HCT116 (cell line): Measurements from ENCODE around the gene MRPL20. TPM values are rescaled to one million over a fixed set of nuclear protein-coding genes. Genes with fewer than 3 reads are reported as not detected.
A peak's percentile ranks its signal among the peaks of the same experiment; 100 is the strongest.

Source experiments
- ATAC-seq: fragments of 200-7000 bp; cut with Tn5 transposase; 2 replicates; pipeline ENCODE4 v1.9.1; 2020; ENCODE audit warnings: mild to moderate bottlenecking, moderate library complexity
- BruUV-seq: library from RNA; stranded (reverse); fragments of 400-500 nt; replicated peaks from 2 replicates; lab custom pipeline; 2021; lab: Mats Ljungman, UMichigan
- CTCF ChIA-PET: fragments of 300-600 bp; sonication (Branson Sonifier 250); formaldehyde crosslinking; loops from one replicate; lab custom pipeline; 2021; ENCODE audit warnings: antibody characterized with exemption; lab: Charles Lee
- POLR2A ChIA-PET: fragments of 300-600, 350-600 bp; sonication (Branson Sonifier 250); formaldehyde crosslinking; loops from one replicate; lab custom pipeline; 2021; ENCODE audit warnings: antibody characterized with exemption; lab: Charles Lee
- RAD21 ChIA-PET, 2 experiments: fragments of 300-600 bp; sonication (Branson Sonifier 250); formaldehyde crosslinking; loops; one replicate each; lab custom pipeline; 2023; ENCODE audit warnings: low total read pairs in 2 of 2; ENCODE audit not compliant: uncharacterized antibody in 2 of 2, unreplicated experiment in 2 of 2, low non-redundant PET in 1 of 2; lab: Charles Lee
- DNase-seq: peaks from one replicate; pipeline ENCODE4 v3.0.0-alpha.2; 2010; ENCODE audit warnings: low read depth, low spot score
- H2AFZ ChIP-seq: fragments of 200-600 bp; shearing (Covaris generic), sonication (generic); 2 replicates; pipeline ENCODE4 v1.6.1; 2017; ENCODE audit warnings: low read depth, mixed run types, mixed read lengths, antibody characterized with exemption, low read length; ENCODE audit not compliant: poor library complexity, severe bottlenecking
- H3K27ac ChIP-seq: 2 replicates; pipeline ENCODE4 v1.5.1; 2012; ENCODE audit warnings: low read depth, low read length
- H3K27me3 ChIP-seq: fragments of 200-600 bp; sonication (generic); 2 replicates; pipeline ENCODE4 v1.6.1; 2016; ENCODE audit warnings: mixed run types, low read length, mixed read lengths; ENCODE audit not compliant: insufficient read depth
- H3K36me3 ChIP-seq, 2 experiments: fragments of 200-500 bp in 1 of 2; fragments of 200-600 bp in 1 of 2; sonication (Bioruptor generic) in 1 of 2; sonication (generic) in 1 of 2; 2 replicates each; pipeline versions ENCODE4 v1.5.1 to v1.6.1; 2014 to 2016; ENCODE audit warnings: low read length in 2 of 2, inconsistent platforms in 1 of 2, mixed read lengths in 1 of 2, mixed run types in 1 of 2; ENCODE audit not compliant: insufficient read depth in 2 of 2, control insufficient read depth in 1 of 2
- H3K4me1 ChIP-seq, 2 experiments: fragments of 200-600 bp in 1 of 2; sonication (generic) in 1 of 2; 2 replicates each; pipeline versions ENCODE4 v1.5.1 to v1.6.1; 2012 to 2017; ENCODE audit warnings: low read length in 2 of 2, inconsistent platforms in 1 of 2, mild to moderate bottlenecking in 1 of 2, mixed read lengths in 1 of 2, mixed run types in 1 of 2, moderate library complexity in 1 of 2; ENCODE audit not compliant: insufficient read depth in 2 of 2, control insufficient read depth in 1 of 2
- H3K4me2 ChIP-seq: fragments of 200-600 bp; sonication (generic); 2 replicates; pipeline ENCODE4 v1.6.1; 2017; ENCODE audit warnings: mixed run types, low read length, mixed read lengths
- H3K4me3 ChIP-seq, 2 experiments: fragments of 200-600 bp in 1 of 2; sonication (generic) in 1 of 2; replicated peaks in 1 of 2; 2 replicates each; pipeline ENCODE4 v1.5.1; 2011 to 2016; ENCODE audit warnings: low read length in 2 of 2, control low read depth in 1 of 2, low read depth in 1 of 2, mild to moderate bottlenecking in 1 of 2, mixed read lengths in 1 of 2, mixed run types in 1 of 2
- H3K79me2 ChIP-seq: fragments of 200-600 bp; sonication (generic); 2 replicates; pipeline ENCODE4 v1.6.1; 2017; ENCODE audit warnings: mild to moderate bottlenecking, mixed run types, low read length, moderate library complexity, mixed read lengths; ENCODE audit not compliant: insufficient read depth
- H3K9ac ChIP-seq: fragments of 200-600 bp; sonication (generic); 2 replicates; pipeline ENCODE4 v1.6.1; 2016; ENCODE audit warnings: low read length, mixed read lengths
- H3K9me2 ChIP-seq: fragments of 200-600 bp; sonication (generic), shearing (Covaris generic); 2 replicates; pipeline ENCODE4 v1.6.1; 2017; ENCODE audit warnings: mixed run types, mild to moderate bottlenecking, moderate library complexity; ENCODE audit not compliant: insufficient read depth
- H3K9me3 ChIP-seq, 2 experiments: fragments of 200-500 bp in 1 of 2; fragments of 200-600 bp in 1 of 2; sonication (Bioruptor generic) in 1 of 2; sonication (generic) in 1 of 2; 2 replicates each; pipeline ENCODE4 v1.6.1; 2014 to 2017; ENCODE audit warnings: low read length in 2 of 2, mixed read lengths in 2 of 2, inconsistent platforms in 1 of 2, low read depth in 1 of 2, mild to moderate bottlenecking in 1 of 2, mixed run types in 1 of 2, moderate library complexity in 1 of 2; ENCODE audit not compliant: control insufficient read depth in 1 of 2, insufficient read depth in 1 of 2
- H4K20me1 ChIP-seq: fragments of 200-600 bp; sonication (generic), shearing (Covaris generic); 2 replicates; pipeline ENCODE4 v1.6.1; 2017; ENCODE audit warnings: mixed run types, mild to moderate bottlenecking, moderate library complexity; ENCODE audit not compliant: insufficient read depth
- CEBPB ChIP-seq: IDR thresholded peaks from 2 replicates; pipeline ENCODE4 v1.6.1; 2012; ENCODE audit warnings: low read depth
- CTCF ChIP-seq, 3 experiments: fragments of 200-600 bp in 1 of 3; sonication (generic) in 1 of 3; IDR thresholded peaks in 2 of 3; conservative IDR thresholded peaks in 1 of 3; 2 replicates each; pipeline ENCODE4 v1.5.1; 2012 to 2017; ENCODE audit warnings: low read depth in 2 of 3, low read length in 2 of 3, antibody characterized with exemption in 1 of 3, borderline replicate concordance in 1 of 3, control low read depth in 1 of 3, mild to moderate bottlenecking in 1 of 3, mixed read lengths in 1 of 3, mixed run types in 1 of 3, moderate library complexity in 1 of 3; ENCODE audit not compliant: insufficient read depth in 1 of 3
- ELF1 ChIP-seq: IDR thresholded peaks from 2 replicates; pipeline ENCODE4 v1.6.1; 2012; ENCODE audit warnings: low read depth, borderline replicate concordance
- EZH2 ChIP-seq: fragments of 200-600 bp; sonication (generic); IDR thresholded peaks from 2 replicates; pipeline ENCODE4 v1.6.1; 2017; ENCODE audit warnings: antibody characterized with exemption, mixed run types
- EZH2phosphoT487 ChIP-seq: fragments of 200-600 bp; IDR thresholded peaks from 2 replicates; pipeline ENCODE4 v1.6.1; 2018; ENCODE audit warnings: antibody characterized with exemption, borderline replicate concordance
- JUND ChIP-seq: IDR thresholded peaks from 2 replicates; pipeline ENCODE4 v1.6.1; 2012
- POLR2A ChIP-seq: IDR thresholded peaks from 2 replicates; pipeline ENCODE4 v1.7.0; 2011; ENCODE audit warnings: borderline replicate concordance; ENCODE audit not compliant: insufficient read depth, insufficient read length; ENCODE audit errors: extremely low read depth
- POLR2AphosphoS5 ChIP-seq: IDR thresholded peaks from 2 replicates; pipeline ENCODE4 v1.6.1; 2011; ENCODE audit warnings: mild to moderate bottlenecking, low read depth, low read length, moderate library complexity
- RAD21 ChIP-seq: IDR thresholded peaks from 2 replicates; pipeline ENCODE4 v1.6.1; 2012; ENCODE audit warnings: low read depth, mild to moderate bottlenecking
- SIN3A ChIP-seq: IDR thresholded peaks from 2 replicates; pipeline ENCODE4 v1.6.1; 2012; ENCODE audit warnings: low read depth
- SP1 ChIP-seq: IDR thresholded peaks from 2 replicates; pipeline ENCODE4 v1.6.1; 2012; ENCODE audit warnings: low read depth
- YY1 ChIP-seq: IDR thresholded peaks from 2 replicates; pipeline ENCODE4 v1.6.1; 2011; ENCODE audit warnings: low read length, low read depth, moderate library complexity, mild to moderate bottlenecking; ENCODE audit not compliant: insufficient replicate concordance; ENCODE audit errors: extremely low read depth
- ZNF274 ChIP-seq: fragments of 200-500 bp; sonication (Bioruptor generic); IDR thresholded peaks from 2 replicates; pipeline ENCODE4 v1.6.1; 2014; ENCODE audit warnings: mild to moderate bottlenecking, low read depth, low read length, inconsistent platforms
- intact Hi-C: fragments of 100-400 bp; cut with micrococcal nuclease; formaldehyde crosslinking; loops from 2 replicates; pipeline ENCODE4 v1.10.0; 2022
- total RNA-seq: library from RNA; stranded (reverse); gene quantifications from one replicate; pipeline ENCODE4 v1.2.1, GENCODE V29; 2021; ENCODE audit not compliant: unreplicated experiment

Gene MRPL20
- total RNA-seq, 1 experiment from 2014 or later: 131 TPM

- Histone ChIP-seq H4K20me1 (no peaks in the 10 kb centered on the region), H3K27ac (peak overlapping the region; percentile 99), H3K4me2 (peak overlapping the region; percentile 79), H3K9me3 (no peaks in the 10 kb centered on the region), H2AFZ (no peak overlapping the region), H3K27me3 (no peaks in the 10 kb centered on the region), H3K9me2 (no peaks in the 10 kb centered on the region), H3K79me2 (peaks cover 29% of the 10 kb centered on the region), H3K36me3 (peaks cover 0 to 11% of the 10 kb centered on the region in 2 experiments; a peak in 1 of 4 replicates), H3K4me1 (peaks cover 14 to 31% of the 10 kb centered on the region in 2 experiments), H3K4me3 (peak overlapping the region; percentile 73 to 93), H3K9ac (peak overlapping the region; percentile 96)
- intact Hi-C loops: no loop called here
- ChIA-PET CTCF (interaction anchor here (1.4 to 1.8 kb wide), 4 partner anchors 22 to 57 kb away, joined by 3 to 9 read pairs (median 6); partner anchors contain the start of gene CCNL2), RAD21 (no interaction called here), POLR2A (interaction anchor here (2.1 kb wide), 1 partner anchor 57 kb away, joined by 5 read pairs; no protein-coding TSS in a partner anchor)
- BruUV-seq: no TSS peak
- ATAC-seq (no peak), DNase-seq (no peak)
- TF ChIP-seq YY1: peak; percentile 27
- TF ChIP-seq EZH2: no peak
These were observed 30.4 kb downstream of the MRPL20 start for GRCh38 chr1:1376551-1377226.

- ChIA-PET CTCF (interaction anchor here (0.8 to 1.8 kb wide), 8 partner anchors 24 to 130 kb away, joined by 3 to 9 read pairs (median 4); partner anchors contain the start of gene CCNL2), POLR2A (interaction anchor here (0.6 to 2.1 kb wide), 8 partner anchors 11 to 470 kb away, joined by 3 to 6 read pairs (median 4); partner anchors contain the start of gene CCNL2), RAD21 (interaction anchor here in 1 of 2 experiments (0.8 to 1.2 kb wide), 2 partner anchors 24 to 27 kb away, joined by 3 to 4 read pairs; partner anchors contain the start of gene CCNL2)
- Histone ChIP-seq H3K9me3 (no peaks in the 10 kb centered on the region), H3K9ac (peak within 1 kb of the TSS; percentile 96), H3K27ac (peak within 1 kb of the TSS; percentile 99), H2AFZ (no peak within 1 kb of the TSS), H3K36me3 (peaks cover 0 to 11% of the 10 kb centered on the region in 2 experiments; a peak in 1 of 4 replicates), H4K20me1 (no peaks in the 10 kb centered on the region), H3K79me2 (peaks cover 29% of the 10 kb centered on the region), H3K4me3 (peak within 1 kb of the TSS; percentile 73 to 93), H3K9me2 (no peaks in the 10 kb centered on the region), H3K4me2 (peak within 1 kb of the TSS; percentile 79), H3K4me1 (peaks cover 14 to 33% of the 10 kb centered on the region in 2 experiments), H3K27me3 (no peaks in the 10 kb centered on the region)
- peak; percentile 100 for DNase-seq
- ATAC-seq: peak; percentile 89
- intact Hi-C loops: loop anchor here (1.0 to 2.0 kb wide), 3 partner anchors 30 to 130 kb away; no protein-coding TSS in a partner anchor
- no TSS peak for BruUV-seq
- TF ChIP-seq POLR2AphosphoS5 (peak; percentile 59), YY1 (peak; percentile 86), CTCF (IDR thresholded peaks at IDR 0.05 in 2 of 3, conservative IDR thresholded peaks at IDR 0.05 in 1 of 3; ENCODE audit: borderline replicate concordance in 1 of 3, insufficient read depth in 1 of 3, low read depth in 2 of 3, low read length in 2 of 3) (peak in 2 of 3 experiments; percentile 16 to 29; a peak in 1 of 6 replicates), SP1 (peak; percentile 95), ELF1 (peak; percentile 90; the same call in 1 of the 2 replicates), EZH2 (no peak), RAD21 (no peak), POLR2A (peak; percentile 59), CEBPB (no peak), EZH2phosphoT487 (no peak), ZNF274 (no peak), JUND (peak; percentile 55; the same call in 1 of the 2 replicates), SIN3A (peak; percentile 88)
These were observed 32.0 kb downstream of the MRPL20 start, which contains the start of gene AURKAIP1 for GRCh38 chr1:1374929-1375662. TSS of gene AURKAIP1 (minus strand) at chr1:1375207. CDS start at chr1:1374756, 451 bp downstream.
